HepG2 (cell line): Measurements from ENCODE around the gene FAM161A. TPM values are rescaled to one million over a fixed set of nuclear protein-coding genes. Genes with fewer than 3 reads are reported as not detected.
A peak's percentile ranks its signal among the peaks of the same experiment; 100 is the strongest.

Experiments
- CEBPZ ChIP-seq: IDR thresholded peaks from 2 replicates; pipeline ENCODE4 v1.6.1; 2012; ENCODE audit warnings: low read length, improper control_type of control experiment
- CHD4 ChIP-seq: fragments of 200-600 bp; sonication (generic); IDR thresholded peaks from 2 replicates; pipeline ENCODE4 v1.7.0; 2017; ENCODE audit warnings: mild to moderate bottlenecking, low read length, borderline replicate concordance
- CTCF ChIP-seq: sonication (generic); formaldehyde crosslinking; IDR thresholded peaks from 2 replicates; pipeline ENCODE4 v1.5.0; 2020; ENCODE audit warnings: mild to moderate bottlenecking, missing genetic modification reagents, moderate library complexity
- GABPA ChIP-seq, 2 experiments: IDR thresholded peaks; 2 replicates each; pipeline ENCODE4 v1.6.1; 2011 to 2016; ENCODE audit warnings: low read depth in 2 of 2, low read length in 1 of 2, missing biosample characterization in 1 of 2, missing genetic modification characterization in 1 of 2
- GFI1 ChIP-seq: sonication (generic); formaldehyde crosslinking; IDR thresholded peaks from 2 replicates; pipeline ENCODE4 v1.5.0; 2020; ENCODE audit warnings: missing genetic modification reagents, mild to moderate bottlenecking, borderline replicate concordance
- HNF1B ChIP-seq: sonication (generic); formaldehyde crosslinking; IDR thresholded peaks from 2 replicates; pipeline ENCODE4 v1.5.1; 2020; ENCODE audit warnings: mild to moderate bottlenecking, moderate library complexity, missing genetic modification reagents
- HNF4G ChIP-seq, 2 experiments: sonication (generic) in 1 of 2; formaldehyde crosslinking in 1 of 2; IDR thresholded peaks; 2 replicates each; pipeline versions ENCODE4 v1.4.0 to v1.6.1; 2011 to 2020; ENCODE audit warnings: borderline replicate concordance in 2 of 2, low read depth in 2 of 2, mild to moderate bottlenecking in 2 of 2, low read length in 1 of 2, missing genetic modification reagents in 1 of 2, moderate library complexity in 1 of 2
- LCORL ChIP-seq, 2 experiments: fragments of 450-650 bp in 1 of 2; sonication (generic) in 1 of 2; formaldehyde crosslinking in 1 of 2; IDR thresholded peaks; 2 replicates each; pipeline versions ENCODE4 v1.5.0 to v1.6.1; 2017 to 2020; ENCODE audit warnings: antibody characterized with exemption in 1 of 2, missing genetic modification reagents in 1 of 2
- MAF1 ChIP-seq: sonication (generic); formaldehyde crosslinking; IDR thresholded peaks from 2 replicates; pipeline ENCODE4 v1.5.0; 2020; ENCODE audit warnings: missing genetic modification reagents, borderline replicate concordance
- PHF5A ChIP-seq: IDR thresholded peaks from one replicate; pipeline ENCODE4 v1.6.1; 2018; ENCODE audit warnings: low read depth, missing genetic modification reagents; ENCODE audit not compliant: unreplicated experiment
- SIX1 ChIP-seq: sonication (generic); formaldehyde crosslinking; IDR thresholded peaks from 2 replicates; pipeline ENCODE4 v1.4.0; 2020; ENCODE audit warnings: missing genetic modification reagents, borderline replicate concordance
- SKIL ChIP-seq: sonication (generic); formaldehyde crosslinking; IDR thresholded peaks from 2 replicates; pipeline ENCODE4 v1.8.0; 2022; ENCODE audit warnings: missing genetic modification reagents, mild to moderate bottlenecking, moderate library complexity, borderline replicate concordance
- TBX3 ChIP-seq: fragments of 450-650 bp; IDR thresholded peaks from 2 replicates; pipeline ENCODE4 v1.6.1; 2017; ENCODE audit warnings: antibody characterized with exemption, mild to moderate bottlenecking, inconsistent platforms, borderline replicate concordance
- ZFP36 ChIP-seq: fragments of 150-350 bp; IDR thresholded peaks from 2 replicates; pipeline ENCODE4 v1.6.1; 2018; ENCODE audit warnings: borderline replicate concordance, low read length, low read depth; ENCODE audit not compliant: partially characterized antibody
- ZFP82 ChIP-seq: sonication (generic); formaldehyde crosslinking; IDR thresholded peaks from 2 replicates; pipeline ENCODE4 v1.5.1; 2020; ENCODE audit warnings: mild to moderate bottlenecking, missing genetic modification reagents, borderline replicate concordance
- ZNF343 ChIP-seq: sonication (generic); formaldehyde crosslinking; IDR thresholded peaks from 2 replicates; pipeline ENCODE4 v1.4.0; 2020; ENCODE audit warnings: mild to moderate bottlenecking, missing genetic modification reagents
- ZNF570 ChIP-seq: sonication (generic); formaldehyde crosslinking; IDR thresholded peaks from 2 replicates; pipeline ENCODE4 v1.4.0; 2020; ENCODE audit warnings: mild to moderate bottlenecking, missing genetic modification reagents, borderline replicate concordance
- ZNF629 ChIP-seq: sonication (generic); formaldehyde crosslinking; conservative IDR thresholded peaks from 2 replicates; pipeline ENCODE4 v1.5.0; 2020; ENCODE audit warnings: missing genetic modification reagents
- polyA plus RNA-seq, 8 experiments: library from polyadenylated mRNA; depleted of rRNA in 3 of 8; stranded (reverse) in 7 of 8; unstranded in 1 of 8; fragments of >200 nt; fragmentation: Illumina TruSeq in 4 of 8; extraction: Trizol in 4 of 8; gene quantifications; 2 replicates each; pipeline versions ENCODE4 v1.2.1 to v1.2.3, GENCODE V29; 2011 to 2016; ENCODE audit warnings: low read depth in 4 of 8, missing spikeins in 1 of 8, mixed read lengths in 1 of 8; ENCODE audit not compliant: insufficient read depth in 1 of 8
- total RNA-seq, 5 experiments: library from RNA; depleted of rRNA; stranded (reverse); fragments of >200 nt; fragmentation: Illumina TruSeq; extraction: Trizol; gene quantifications; 2 replicates each; pipeline ENCODE4 v1.2.3, GENCODE V29; 2016; ENCODE audit warnings: low read depth in 1 of 5

Gene FAM161A
- total and polyA plus RNA-seq, 2 of the 13 experiments (the other 11 are each of a cell fraction or from before 2014, with no cell fraction given) = 2.7 to 3.4 TPM

GRCh38 chr2:61853086-61853846, 594 bp downstream of the FAM161A start (continued):
- no peak for TF ChIP-seq CEBPZ
- no peak for TF ChIP-seq SIX1 (CRISPR knock-in tag)
- no peak for TF ChIP-seq GABPA (IDR thresholded peaks at IDR 0.05; ENCODE audit: low read depth, low read length)
- TF ChIP-seq GABPA (CRISPR knock-in tag; IDR thresholded peaks at IDR 0.05; ENCODE audit: low read depth) = 0 out of 2 replicates have a peak, but pooled peaks have one; percentile 29
- TF ChIP-seq PHF5A (CRISPR knock-in tag) = peak; percentile 25
- no peak for TF ChIP-seq ZNF570 (CRISPR knock-in tag)
- no peak for TF ChIP-seq HNF4G (IDR thresholded peaks at IDR 0.05; ENCODE audit: borderline replicate concordance, low read depth, low read length)
- no peak for TF ChIP-seq HNF4G (CRISPR knock-in tag; IDR thresholded peaks at IDR 0.05; ENCODE audit: borderline replicate concordance, low read depth)
- TF ChIP-seq GFI1 (CRISPR knock-in tag) = no peak
- TF ChIP-seq LCORL (IDR thresholded peaks at IDR 0.05) = no peak
- TF ChIP-seq LCORL (CRISPR knock-in tag; IDR thresholded peaks at IDR 0.05) = no peak
- TF ChIP-seq ZFP36 = no peak
- peak; percentile 13; the same call in 1 of the 2 replicates for TF ChIP-seq CHD4
- TF ChIP-seq ZNF343 (CRISPR knock-in tag) = peak; percentile 64; the same call in 1 of the 2 replicates
- 0 out of 2 replicates have a peak, but pooled peaks have one; percentile 17 for TF ChIP-seq SKIL
- 0 out of 2 replicates have a peak, but pooled peaks have one; percentile 17 for TF ChIP-seq ZNF629 (CRISPR knock-in tag)
- TF ChIP-seq MAF1 (CRISPR knock-in tag) = no peak
- TF ChIP-seq ZFP82 (CRISPR knock-in tag) = 0 out of 2 replicates have a peak, but pooled peaks have one; percentile 12
- TF ChIP-seq HNF1B (CRISPR knock-in tag) = peak; percentile 29; the same call in 1 of the 2 replicates
- TF ChIP-seq TBX3 = no peak
- TF ChIP-seq CTCF (CRISPR knock-in tag) = peak; percentile 51
